MV-4-11 (cell line): ENCODE data around the gene CLCF1.
"Not testable (repeated sequence)": the region's sequence is repeated elsewhere in the genome, so short reads cannot be mapped to it uniquely, and the experiment has no call there.

Experiments
- DNase-seq: peaks from one replicate; lab custom pipeline; 2025; lab: John Stamatoyannopoulos, UW

Gene CLCF1

DNA sequence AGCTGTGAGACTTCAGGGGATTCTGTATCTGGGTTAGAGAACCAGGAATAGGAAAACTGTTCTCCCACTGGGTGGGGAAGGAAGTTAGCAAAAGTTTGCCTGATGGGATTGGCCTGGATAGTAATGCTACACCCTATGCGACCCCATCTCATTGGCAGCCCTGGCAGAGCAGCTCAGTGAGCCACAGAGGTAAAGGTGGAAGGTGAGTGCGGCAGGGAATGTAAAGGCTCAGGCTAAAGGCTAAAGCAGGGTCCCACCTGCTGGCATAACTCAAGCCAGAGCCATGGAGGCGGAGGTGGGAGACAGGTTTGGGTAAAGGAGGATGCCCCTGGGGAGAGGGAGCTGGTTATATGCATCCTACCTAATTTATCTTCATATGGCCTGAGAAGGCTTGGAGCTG lies 51.3 kb downstream of the CLCF1 start:
- no peak for DNase-seq

- DNase-seq: no peak
Observed at GRCh38 chr11:67321313-67321871, 52.0 kb downstream of the CLCF1 start.

DNA sequence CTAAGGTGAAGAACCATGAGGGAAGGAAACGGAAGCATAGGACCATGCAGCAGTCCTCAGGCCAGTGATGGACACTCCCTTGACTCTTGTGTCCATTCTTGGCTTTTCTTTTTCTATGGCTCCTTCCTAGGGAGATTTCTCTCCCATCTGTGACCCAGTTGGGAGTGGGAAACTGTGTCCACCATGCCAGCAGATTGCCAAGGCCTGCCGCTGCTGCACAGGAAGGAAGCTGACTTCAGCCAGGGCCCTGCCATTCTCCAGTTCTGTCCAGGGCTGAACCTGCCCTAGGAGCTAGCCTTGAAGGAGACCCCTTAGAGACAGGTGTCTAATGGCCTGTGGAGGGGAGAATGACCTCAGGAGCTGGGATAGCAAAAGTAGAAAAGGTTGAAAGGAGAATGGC lies 52.7 kb downstream of the CLCF1 start:
- DNase-seq: no peak

- no peak for DNase-seq
Observed at GRCh38 chr11:67320011-67320410, 53.4 kb downstream of the CLCF1 start.

DNA sequence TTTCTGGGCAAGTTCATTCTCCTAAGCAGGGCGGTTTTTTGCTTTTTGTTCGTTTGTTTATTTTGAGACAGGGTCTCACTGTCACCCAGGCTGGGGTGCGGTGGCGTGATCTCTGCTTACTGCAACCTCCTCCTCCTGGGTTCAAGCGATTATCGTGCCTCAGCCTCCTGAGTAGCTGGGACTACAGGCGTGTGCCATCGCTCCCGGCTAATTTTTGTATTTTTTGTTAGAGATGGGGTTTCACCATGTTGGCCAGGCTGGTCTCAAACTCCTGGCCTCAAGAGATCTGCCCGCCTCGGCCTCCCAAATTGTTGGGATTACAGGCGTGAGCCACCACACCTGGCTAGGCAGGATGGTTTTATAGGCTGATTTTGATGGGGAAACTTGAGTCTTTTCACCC lies 54.5 kb downstream of the CLCF1 start:
- not testable (repeated sequence) for DNase-seq

DNA sequence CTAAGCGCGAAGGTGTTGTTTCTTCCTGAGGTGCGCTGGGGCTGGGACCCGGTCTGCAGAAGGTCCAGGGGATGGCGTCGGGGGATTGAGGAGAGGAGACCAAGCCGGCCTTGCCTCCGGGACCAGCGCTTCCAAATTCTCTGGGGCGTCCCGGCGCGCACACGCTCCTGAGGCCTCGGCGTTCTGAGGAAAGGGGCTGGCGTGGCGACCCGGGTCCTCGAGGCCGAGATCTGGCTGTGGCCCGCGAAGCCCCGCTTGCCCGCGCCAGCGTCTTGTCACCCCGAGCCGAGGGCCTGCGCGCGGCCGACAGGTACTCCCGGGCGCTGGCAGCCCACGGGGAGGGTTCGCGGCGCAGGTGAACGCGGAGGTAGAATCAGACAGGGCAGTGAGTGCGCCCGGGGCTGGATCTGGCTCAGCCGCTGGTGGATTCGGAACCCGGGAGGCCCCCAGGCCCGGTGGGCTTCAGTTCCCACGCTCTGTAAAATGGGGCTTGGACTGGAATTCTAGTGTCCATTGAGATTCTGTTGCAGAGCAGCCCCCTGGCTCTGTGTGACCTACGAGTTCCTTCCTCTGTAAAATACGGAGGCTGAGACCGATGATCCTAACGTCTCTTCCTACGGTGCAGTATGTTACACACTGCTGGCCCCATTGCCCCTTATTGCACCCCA lies 55.4 kb downstream of the CLCF1 start:
- no peak for DNase-seq

DNA sequence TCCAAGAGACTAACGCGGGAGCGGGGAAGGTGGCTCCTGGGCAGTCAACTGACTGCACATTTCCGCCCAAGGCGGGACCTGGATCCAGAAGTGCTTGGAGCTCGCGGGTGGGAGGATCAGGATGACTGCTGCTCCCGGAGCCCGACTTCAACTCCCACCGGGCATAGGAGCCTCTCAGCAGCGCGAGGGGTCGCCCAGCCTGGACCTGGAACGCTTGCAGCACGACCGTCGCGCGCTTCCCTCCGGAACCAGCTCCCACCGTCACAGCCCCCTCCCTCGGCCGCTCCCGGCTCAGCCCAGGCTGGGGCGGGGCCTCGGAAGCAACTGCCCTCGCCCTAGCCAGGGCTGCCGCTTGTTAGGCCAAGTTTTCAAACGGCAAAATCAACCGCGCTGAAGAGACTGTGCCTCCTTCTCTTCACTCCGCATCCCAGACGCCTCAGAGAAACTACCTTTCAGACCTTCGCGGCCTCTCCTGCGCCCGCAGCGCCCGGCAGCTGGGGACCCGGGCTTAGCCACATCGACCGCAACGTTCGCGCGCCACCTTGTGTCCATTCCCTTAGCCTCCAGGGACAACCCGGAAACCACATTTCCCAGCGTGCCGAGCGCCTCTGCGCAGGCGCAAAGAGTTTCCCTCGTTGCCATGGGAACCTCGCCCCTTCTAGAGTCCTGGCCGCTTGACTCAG lies 56.1 kb downstream of the CLCF1 start:
- DNase-seq: peak; percentile 92

GRCh38 chr11:67316882-67317204 lies 56.6 kb downstream of the CLCF1 start:
- no peak for DNase-seq

DNA sequence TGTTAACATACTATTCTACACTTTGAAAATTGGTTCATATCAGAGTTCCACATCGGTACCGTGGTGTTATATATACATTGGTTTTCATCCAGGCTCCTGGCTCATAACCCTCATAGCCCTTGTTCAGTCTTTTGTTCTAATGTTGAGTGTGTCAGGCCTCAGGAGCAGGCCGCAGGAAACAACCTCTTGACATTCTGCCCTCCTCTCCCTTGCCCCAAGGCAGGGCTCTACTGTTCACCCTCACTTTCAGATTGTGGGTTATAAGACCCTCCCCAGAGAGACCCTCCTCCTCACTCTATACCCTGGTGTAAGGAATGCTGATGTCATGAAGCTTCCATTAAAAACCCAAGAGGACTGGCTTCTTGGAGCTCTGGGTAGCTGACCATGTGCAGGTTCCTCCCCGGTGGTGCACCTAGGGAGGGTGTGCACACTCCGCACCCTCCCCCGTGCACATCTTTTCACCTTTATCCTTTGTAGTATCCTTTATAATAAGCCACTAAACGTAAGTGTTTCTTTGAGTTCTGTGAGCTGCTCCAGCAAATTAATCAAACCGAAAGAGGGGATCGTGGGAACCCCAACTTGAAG lies 58.0 kb downstream of the CLCF1 start:
- no peak for DNase-seq

DNA sequence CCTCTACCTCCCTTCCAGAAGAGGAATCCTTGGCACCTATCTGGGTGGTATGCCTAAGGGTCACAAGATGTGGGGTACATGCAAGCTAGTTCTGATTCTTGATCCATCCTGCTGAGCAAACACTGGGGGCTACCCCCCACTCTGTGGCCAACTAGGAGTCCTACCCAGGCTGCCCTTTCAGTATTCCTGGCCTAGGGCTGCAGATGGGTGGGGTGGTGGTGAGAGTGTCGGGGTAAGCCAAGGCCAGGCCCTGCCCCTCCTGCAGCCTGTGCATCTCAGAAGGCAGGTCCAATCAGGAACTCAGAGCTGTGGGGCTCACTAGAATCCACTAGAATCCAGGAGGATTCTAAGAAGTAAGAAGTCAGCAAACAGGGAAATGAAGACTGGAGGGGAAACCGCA lies 59.2 kb downstream of the CLCF1 start:
- no peak for DNase-seq
